Left kidney (tissue), 2 donors: ENCODE results near the gene OR2T34. TPM values are rescaled to one million over a fixed set of nuclear protein-coding genes. Genes with fewer than 3 reads are reported as not detected.
"Not testable (repeated sequence)": the region's sequence is repeated elsewhere in the genome, so short reads cannot be mapped to it uniquely, and the experiment has no call there.

Experiments
- DNase-seq: peaks from one replicate; pipeline ENCODE4 v3.0.0-alpha.2; 2013
- polyA plus RNA-seq: library from polyadenylated mRNA; unstranded; fragments of 120-200 nt; gene quantifications from one replicate; pipeline ENCODE4 v1.2.1, GENCODE V29; 2013; ENCODE audit not compliant: insufficient read length

The OR2T34 gene
- polyA plus RNA-seq, 1 donor: not detected

DNA sequence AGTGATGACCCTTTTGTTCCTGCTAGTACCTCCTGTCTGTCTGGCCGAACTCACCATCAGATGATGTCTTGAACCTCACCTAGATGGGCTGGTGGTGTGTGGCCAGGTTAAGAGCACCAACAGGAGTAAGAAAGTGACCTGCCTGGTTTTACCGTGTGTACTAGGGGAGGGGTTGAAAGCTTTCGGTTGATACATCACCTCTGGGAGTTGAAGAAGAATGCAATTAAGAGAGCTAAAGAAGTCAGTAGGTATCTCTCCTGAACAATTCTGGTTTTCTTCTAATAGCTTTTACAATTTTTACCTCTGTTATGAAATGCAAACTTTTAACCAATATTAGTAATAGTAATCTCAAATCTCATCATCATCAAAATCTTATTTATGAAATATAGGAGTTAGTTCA, 11.9 kb downstream of the OR2T34 start, which contains the start of gene OR2T29:
OR2T29 (minus strand) TSS at position 101 of the 400 bp plus-strand sequence. CDS start 3,281 bp downstream, outside the sequence.
- DNase-seq: not testable (repeated sequence)

DNA sequence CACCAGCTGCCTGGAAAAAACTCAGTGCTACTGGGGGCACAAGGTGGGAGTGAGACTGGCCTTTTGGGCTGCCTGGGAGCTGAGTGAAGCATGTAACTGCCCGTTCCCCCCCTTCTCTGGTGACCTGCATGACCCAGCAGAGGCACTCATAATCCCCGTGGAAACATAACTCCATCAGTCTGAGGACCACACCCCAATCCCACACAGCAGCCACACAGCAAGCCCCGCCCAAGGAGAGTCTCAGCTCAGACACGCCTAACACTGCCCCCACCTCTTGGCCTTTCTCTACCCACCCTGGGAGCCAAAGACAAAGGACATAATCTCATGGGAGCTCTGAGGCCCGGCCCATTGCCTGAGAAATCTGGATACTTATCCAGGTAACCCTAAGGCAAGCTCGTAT, 23.5 kb downstream of the OR2T34 start:
- DNase-seq: not testable (repeated sequence)

DNA sequence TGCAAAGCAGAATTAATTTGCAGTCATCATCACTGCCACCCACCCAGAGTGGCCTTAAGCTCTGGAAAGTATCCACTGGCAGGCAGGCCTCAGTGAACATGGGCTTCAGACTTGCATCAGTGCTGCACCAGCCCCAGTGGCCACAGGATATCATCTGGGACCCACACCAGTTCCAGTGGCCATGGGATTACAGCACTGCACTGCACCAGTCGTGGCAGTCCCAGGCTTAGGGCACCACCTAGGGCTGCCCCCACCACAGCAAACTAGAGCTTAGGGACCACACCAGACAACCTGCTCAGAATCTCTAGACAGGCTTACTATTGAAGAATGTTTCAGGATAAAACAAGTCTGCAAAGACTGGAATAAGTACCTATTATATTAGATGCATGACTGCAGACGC, 27.2 kb downstream of the OR2T34 start:
- DNase-seq: not testable (repeated sequence)

DNA sequence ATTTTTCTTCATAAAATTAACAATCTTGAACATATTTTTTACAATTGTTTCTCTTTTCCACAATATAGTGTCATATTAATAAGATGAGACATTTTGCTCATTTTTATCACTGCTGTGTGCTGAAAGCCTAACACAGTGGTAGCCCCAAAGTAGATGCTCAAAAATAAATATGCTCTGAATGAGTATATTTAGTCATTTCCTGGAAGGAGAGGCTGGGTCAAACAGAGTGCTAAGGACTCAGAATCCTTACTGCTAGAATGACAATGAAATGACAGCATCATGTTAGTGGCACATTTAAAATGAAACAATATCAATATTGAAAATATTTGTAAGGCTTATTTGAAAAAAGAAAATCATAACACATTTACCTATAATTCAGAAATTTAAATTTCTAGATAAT, 37.1 kb downstream of the OR2T34 start:
- not testable (repeated sequence) for DNase-seq

Other genes with a start within 250 kb of the OR2T34 start
- gene OR14C36, start 226.0 kb downstream of the OR2T34 start, polyA plus RNA-seq: not detected
- not detected for gene OR2T4, start 213.1 kb downstream of the OR2T34 start, polyA plus RNA-seq
- not detected for gene OR2T6, start 199.0 kb downstream of the OR2T34 start, polyA plus RNA-seq
- not detected for gene OR2T1, start 171.7 kb downstream of the OR2T34 start, polyA plus RNA-seq
- gene OR2T2, start 129.1 kb downstream of the OR2T34 start, polyA plus RNA-seq: not detected
- not detected for gene OR2T3, start 101.4 kb downstream of the OR2T34 start, polyA plus RNA-seq
- gene OR2T5, start 86.2 kb downstream of the OR2T34 start, polyA plus RNA-seq: not detected
- 0.03 TPM for gene OR2G6, start 66.7 kb downstream of the OR2T34 start, polyA plus RNA-seq
- not detected for gene OR2T29, start 12.0 kb downstream of the OR2T34 start, polyA plus RNA-seq
- 0.05 TPM for gene OR2T10, start 22.9 kb upstream of the OR2T34 start, polyA plus RNA-seq
- gene OR2T11, start 60.3 kb upstream of the OR2T34 start, polyA plus RNA-seq: not detected
- not detected for gene OR2T35, start 70.5 kb upstream of the OR2T34 start, polyA plus RNA-seq
- not detected for gene OR2T27, start 80.8 kb upstream of the OR2T34 start, polyA plus RNA-seq
- not detected for gene OR14I1, start 128.0 kb upstream of the OR2T34 start, polyA plus RNA-seq
- not detected for gene LYPD8, start 181.0 kb upstream of the OR2T34 start, polyA plus RNA-seq